CD14-positive monocyte (primary cell): Measurements from ENCODE around the gene COL4A1. TPM values are rescaled to one million over a fixed set of nuclear protein-coding genes. Genes with fewer than 3 reads are reported as not detected.

ENCODE experiments used
- DNase-seq, 3 donors: peaks; one replicate each; pipeline ENCODE4 v3.0.0-alpha.2; 2011 to 2022
- H2AFZ ChIP-seq: 2 replicates; pipeline ENCODE4 v1.6.0; 2012; ENCODE audit warnings: mild to moderate bottlenecking, low read depth, low read length, inconsistent platforms; ENCODE audit not compliant: insufficient read depth, poor library complexity, severe bottlenecking
- H3K27ac ChIP-seq, 2 donors: 1 replicate in 1 of 2; 2 replicates in 1 of 2; pipeline ENCODE4 v1.5.1; 2012 to 2013; ENCODE audit warnings: low read length in 2 of 2, control low read depth in 1 of 2, inconsistent platforms in 1 of 2, low read depth in 1 of 2, mild to moderate bottlenecking in 1 of 2
- H3K27me3 ChIP-seq, 2 donors: one replicate each; pipeline versions ENCODE4 v1.6.0 to v1.6.1; 2011 to 2013; ENCODE audit warnings: low read length in 2 of 2; ENCODE audit not compliant: control insufficient read depth in 2 of 2, insufficient read depth in 2 of 2
- H3K36me3 ChIP-seq, 2 donors: replicated peaks in 1 of 2; 1 replicate in 1 of 2; 2 replicates in 1 of 2; pipeline versions ENCODE4 v1.5.1 to v1.6.1; 2012 to 2013; ENCODE audit warnings: low read length in 2 of 2, control low read depth in 1 of 2, inconsistent platforms in 1 of 2, mild to moderate bottlenecking in 1 of 2; ENCODE audit not compliant: insufficient read depth in 2 of 2, control insufficient read depth in 1 of 2
- H3K4me1 ChIP-seq, 2 donors: 1 replicate in 1 of 2; 2 replicates in 1 of 2; pipeline versions ENCODE4 v1.5.1 to v1.6.1; 2012 to 2013; ENCODE audit warnings: low read length in 2 of 2, control low read depth in 1 of 2, inconsistent platforms in 1 of 2, mild to moderate bottlenecking in 1 of 2, moderate library complexity in 1 of 2; ENCODE audit not compliant: insufficient read depth in 2 of 2, control insufficient read depth in 1 of 2
- H3K4me2 ChIP-seq: replicated peaks from 2 replicates; pipeline ENCODE3; 2012; ENCODE audit warnings: low read length, moderate library complexity, mild to moderate bottlenecking; ENCODE audit not compliant: poor library complexity, severe bottlenecking; ENCODE audit errors: extremely low read depth
- H3K4me3 ChIP-seq, 3 experiments: fragments of 200-600 bp in 1 of 3; sonication (generic) in 1 of 3; replicated peaks in 1 of 3; 1 replicate in 2 of 3; 2 replicates in 1 of 3; pipeline ENCODE4 v1.5.1; 2011 to 2013; ENCODE audit warnings: low read length in 3 of 3, mild to moderate bottlenecking in 3 of 3, control low read depth in 2 of 3, low read depth in 2 of 3, inconsistent platforms in 1 of 3, moderate library complexity in 1 of 3
- H3K79me2 ChIP-seq: 2 replicates; pipeline ENCODE4 v1.6.0; 2012; ENCODE audit warnings: mild to moderate bottlenecking, control low read depth, inconsistent platforms, low read length, moderate library complexity; ENCODE audit not compliant: insufficient read depth
- H3K9ac ChIP-seq: 2 replicates; pipeline ENCODE4 v1.6.0; 2017; ENCODE audit warnings: low read length, mild to moderate bottlenecking; ENCODE audit not compliant: insufficient read depth, poor library complexity, severe bottlenecking
- H3K9me3 ChIP-seq, 2 donors: replicated peaks in 1 of 2; 1 replicate in 1 of 2; 2 replicates in 1 of 2; pipeline versions ENCODE4 v1.5.1 to v1.6.1; 2012 to 2013; ENCODE audit warnings: low read length in 2 of 2, control low read depth in 1 of 2; ENCODE audit not compliant: control insufficient read depth in 1 of 2, insufficient read depth in 1 of 2
- H4K20me1 ChIP-seq: 2 replicates; pipeline ENCODE4 v1.6.0; 2012; ENCODE audit warnings: mild to moderate bottlenecking, low read length, control low read depth, moderate library complexity; ENCODE audit not compliant: insufficient read depth
- H3K27ac Mint-ChIP-seq, 7 donors: one replicate each; pipeline ENCODE4 v1.8.0; 2020; ENCODE audit warnings: mild to moderate bottlenecking in 7 of 7, mixed read lengths in 7 of 7, moderate library complexity in 6 of 7, inconsistent platforms in 2 of 7
- H3K27me3 Mint-ChIP-seq, 3 donors: one replicate each; pipeline ENCODE4 v1.8.0; 2021 to 2022; ENCODE audit warnings: low read depth in 3 of 3, mild to moderate bottlenecking in 3 of 3, mixed read lengths in 3 of 3, moderate library complexity in 3 of 3, inconsistent platforms in 1 of 3
- H3K36me3 Mint-ChIP-seq, 2 donors: one replicate each; pipeline ENCODE4 v1.8.0; 2020; ENCODE audit warnings: mixed read lengths in 2 of 2, inconsistent platforms in 1 of 2, mild to moderate bottlenecking in 1 of 2
- H3K4me1 Mint-ChIP-seq: one replicate; pipeline ENCODE4 v1.8.0; 2020; ENCODE audit warnings: mild to moderate bottlenecking, mixed read lengths
- H3K4me3 Mint-ChIP-seq, 2 donors: one replicate each; pipeline ENCODE4 v1.8.0; 2020; ENCODE audit warnings: mild to moderate bottlenecking in 2 of 2, mixed read lengths in 2 of 2, moderate library complexity in 1 of 2
- H3K9me3 Mint-ChIP-seq, 7 donors: one replicate each; pipeline ENCODE4 v1.8.0; 2020 to 2022; ENCODE audit warnings: mixed read lengths in 7 of 7, mild to moderate bottlenecking in 6 of 7, moderate library complexity in 6 of 7, inconsistent platforms in 2 of 7
- WGBS: methylation state at CpG from one replicate; pipeline ENCODE4 v1.1.5; 2013; ENCODE audit warnings: missing lambda C conversion rate; ENCODE audit not compliant: insufficient coverage; 5-methylcytosine and 5-hydroxymethylcytosine counted together
- intact Hi-C, 2 donors: fragments of 100-400 bp; cut with micrococcal nuclease; formaldehyde crosslinking; loops; one replicate each; pipeline versions ENCODE4 v1.15.0 to v1.15.1; 2023
- polyA plus RNA-seq, 3 donors: library from polyadenylated mRNA; depleted of rRNA in 1 of 3; unstranded in 2 of 3; stranded (reverse) in 1 of 3; fragments of 300-500 nt in 2 of 3; fragments of >200 nt in 1 of 3; fragmentation: Illumina TruSeq in 2 of 3; gene quantifications; 1 replicate in 2 of 3; 2 replicates in 1 of 3; pipeline ENCODE4 v1.2.3, GENCODE V29; 2012 to 2021
- TF ChIP-seq, protein P1 (sequence below): fragments of 200-600 bp; IDR thresholded peaks from one replicate; pipeline ENCODE4 v1.8.0; 2022; ENCODE audit warnings: antibody characterized with exemption, mild to moderate bottlenecking

Gene COL4A1
- polyA plus RNA-seq, 3 donors, result 0.16 to 0.25 TPM; not detected in 1

DNA sequence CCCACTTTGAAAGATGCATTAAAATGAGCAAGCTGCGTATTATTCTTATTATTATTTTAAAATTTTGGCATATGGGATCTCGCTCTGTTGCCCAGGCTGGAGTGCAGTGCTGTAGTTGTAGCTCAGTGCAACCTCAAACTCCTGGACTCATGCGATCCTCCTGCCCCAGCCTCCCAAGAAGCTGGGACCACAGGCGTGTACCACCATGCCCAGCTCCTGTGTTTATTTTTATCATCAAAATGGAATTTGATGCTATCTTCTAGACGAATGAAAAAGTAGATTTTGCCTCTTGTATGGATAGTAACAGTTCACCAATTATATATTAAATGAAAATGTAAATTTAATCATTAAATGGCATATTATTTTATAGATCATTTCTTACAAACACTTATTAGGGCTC lies 43.6 kb downstream of the COL4A1 start:
- Histone ChIP-seq H3K4me3 (no peak overlapping the region), H3K4me1 (no peaks in the 10 kb centered on the region), H3K4me2 (no peak overlapping the region), H3K36me3 (no peaks in the 10 kb centered on the region), H3K9ac (no peak overlapping the region), H4K20me1 (no peaks in the 10 kb centered on the region), H2AFZ (no peak overlapping the region), H3K27me3 (peaks cover 0 to 17% of the 10 kb centered on the region in 2 donors), H3K9me3 (no peaks in the 10 kb centered on the region), H3K79me2 (no peaks in the 10 kb centered on the region), H3K27ac (no peak overlapping the region)
- no CpG with 5 or more reads among the region's 5 CpGs for WGBS
- no peak overlapping the region for H3K27ac Mint-ChIP-seq
- intact Hi-C loops, result no loop called here
- H3K27me3 Mint-ChIP-seq, result peaks cover 17 to 44% (median 19%) of the 10 kb centered on the region in 3 donors
- H3K36me3 Mint-ChIP-seq, result no peaks in the 10 kb centered on the region
- H3K4me1 Mint-ChIP-seq, result no peaks in the 10 kb centered on the region
- TF ChIP-seq, protein P1, sequence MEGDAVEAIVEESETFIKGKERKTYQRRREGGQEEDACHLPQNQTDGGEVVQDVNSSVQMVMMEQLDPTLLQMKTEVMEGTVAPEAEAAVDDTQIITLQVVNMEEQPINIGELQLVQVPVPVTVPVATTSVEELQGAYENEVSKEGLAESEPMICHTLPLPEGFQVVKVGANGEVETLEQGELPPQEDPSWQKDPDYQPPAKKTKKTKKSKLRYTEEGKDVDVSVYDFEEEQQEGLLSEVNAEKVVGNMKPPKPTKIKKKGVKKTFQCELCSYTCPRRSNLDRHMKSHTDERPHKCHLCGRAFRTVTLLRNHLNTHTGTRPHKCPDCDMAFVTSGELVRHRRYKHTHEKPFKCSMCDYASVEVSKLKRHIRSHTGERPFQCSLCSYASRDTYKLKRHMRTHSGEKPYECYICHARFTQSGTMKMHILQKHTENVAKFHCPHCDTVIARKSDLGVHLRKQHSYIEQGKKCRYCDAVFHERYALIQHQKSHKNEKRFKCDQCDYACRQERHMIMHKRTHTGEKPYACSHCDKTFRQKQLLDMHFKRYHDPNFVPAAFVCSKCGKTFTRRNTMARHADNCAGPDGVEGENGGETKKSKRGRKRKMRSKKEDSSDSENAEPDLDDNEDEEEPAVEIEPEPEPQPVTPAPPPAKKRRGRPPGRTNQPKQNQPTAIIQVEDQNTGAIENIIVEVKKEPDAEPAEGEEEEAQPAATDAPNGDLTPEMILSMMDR, result no peak
- H3K4me3 Mint-ChIP-seq, result no peak overlapping the region
- H3K9me3 Mint-ChIP-seq, result peaks cover 0 to 2% (median 2%) of the 10 kb centered on the region in 7 donors
- no peak for DNase-seq

GRCh38 chr13:110262508-110263291 lies 44.3 kb downstream of the COL4A1 start:
- Histone ChIP-seq H3K9me3 (no peaks in the 10 kb centered on the region), H3K79me2 (no peaks in the 10 kb centered on the region), H4K20me1 (no peaks in the 10 kb centered on the region), H3K4me1 (no peaks in the 10 kb centered on the region), H3K9ac (no peak overlapping the region), H3K36me3 (no peaks in the 10 kb centered on the region), H3K4me3 (no peak overlapping the region), H3K27me3 (peaks cover 0 to 17% of the 10 kb centered on the region in 2 donors), H2AFZ (no peak overlapping the region), H3K27ac (no peak overlapping the region), H3K4me2 (no peak overlapping the region)
- no peak for DNase-seq
- Mint-ChIP-seq H3K4me1 (no peaks in the 10 kb centered on the region), H3K9me3 (peaks cover 0 to 2% (median 2%) of the 10 kb centered on the region in 7 donors), H3K27ac (no peak overlapping the region), H3K36me3 (no peaks in the 10 kb centered on the region), H3K27me3 (peaks cover 22 to 45% (median 22%) of the 10 kb centered on the region in 3 donors), H3K4me3 (no peak overlapping the region)
- intact Hi-C loops, result no loop called here
- TF ChIP-seq, protein P1, result no peak
- 79% methylated on average over 10 of the region's 11 CpGs for WGBS
